GM18907 (cell line): Measurements from ENCODE around the gene SNX1.

Source experiments
- ATAC-seq: cut with Tn5 transposase; IDR thresholded peaks from one replicate; pipeline ENCODE4 v1.9.1; 2021; ENCODE audit warnings: mild to moderate bottlenecking, moderate library complexity; ENCODE audit not compliant: unreplicated experiment

Gene SNX1

DNA sequence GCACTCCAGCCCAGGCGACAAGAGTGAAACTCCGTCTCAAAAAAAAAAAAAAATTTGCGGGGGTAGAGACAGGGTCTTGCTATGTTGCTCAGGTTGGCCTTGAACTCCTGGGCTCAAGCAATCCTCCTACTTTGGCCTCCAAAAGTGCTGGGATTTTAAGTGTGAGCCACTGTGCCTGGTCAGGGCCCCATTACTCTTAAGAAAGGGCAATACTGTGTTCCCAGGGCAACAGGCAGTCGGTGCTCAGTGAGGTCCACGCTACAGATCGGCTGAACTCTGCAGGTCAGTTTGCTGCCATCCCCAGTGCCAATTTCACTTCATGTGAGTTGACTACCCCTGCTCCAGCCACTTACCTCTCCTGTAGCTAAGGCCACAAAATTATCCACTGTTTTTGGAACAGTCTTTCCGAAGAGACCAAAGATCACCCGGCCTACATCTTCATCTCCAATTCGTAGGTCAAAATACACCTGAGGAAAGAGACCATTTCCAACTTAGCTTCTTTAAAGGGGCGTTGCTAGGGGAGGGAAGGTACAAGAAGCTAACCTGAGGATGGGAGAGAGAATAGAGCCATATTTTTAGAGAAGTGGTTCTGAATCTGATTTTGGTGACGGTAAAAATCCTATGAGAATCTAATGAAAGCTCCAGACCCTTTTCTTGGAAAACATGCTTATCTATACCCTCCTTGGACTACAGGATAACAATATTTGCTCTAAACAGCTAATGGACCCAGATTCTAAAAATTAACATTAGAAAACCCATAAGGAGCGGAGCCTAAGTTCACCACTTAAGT is 66.1 kb downstream of the SNX1 start:
- ATAC-seq: no peak

GRCh38 chr15:64162478-64162868 is 66.7 kb downstream of the SNX1 start:
- peak; percentile 20 for ATAC-seq

DNA sequence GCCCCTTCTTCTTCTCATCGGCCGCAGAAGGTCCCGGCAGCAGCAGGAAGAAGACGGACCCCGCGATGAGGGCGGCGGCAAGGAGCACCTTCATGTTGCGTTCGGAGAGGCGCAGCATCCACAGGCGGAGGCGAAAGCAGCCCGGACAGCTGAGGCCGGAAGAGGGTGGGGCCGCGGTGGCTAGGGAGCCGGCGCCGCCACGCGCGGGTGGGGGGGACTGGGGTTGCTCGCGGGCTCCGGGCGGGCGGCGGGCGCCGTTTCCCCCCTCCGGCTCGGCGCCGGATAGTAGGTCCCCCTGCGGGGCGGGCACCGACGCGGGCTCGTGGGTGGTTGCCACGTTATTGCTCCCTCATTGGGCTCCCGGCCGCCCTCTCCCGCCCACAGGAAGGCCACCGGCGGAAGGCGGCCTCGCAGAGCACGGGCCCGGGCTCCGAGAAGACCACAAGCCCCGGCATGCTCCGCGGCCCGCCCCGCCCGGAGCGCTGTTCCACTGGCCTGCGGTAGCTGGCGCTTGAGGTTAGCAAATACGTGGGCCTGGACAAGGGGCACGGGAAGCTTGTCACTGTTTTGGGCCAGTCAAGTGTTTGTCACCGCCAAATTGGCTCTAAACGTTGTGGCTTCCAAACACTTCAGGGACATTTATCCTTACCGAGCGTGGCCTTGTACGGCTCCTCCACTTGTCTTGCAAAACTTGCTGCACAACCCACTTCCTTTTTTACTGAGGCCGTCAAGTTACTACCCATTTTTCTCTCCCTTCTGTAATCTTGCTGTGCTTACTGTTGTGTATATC is 67.3 kb downstream of the SNX1 start, which contains the start of gene PPIB:
Gene PPIB, minus strand, starts transcription at position 154 of the 790 bp plus-strand sequence. Its CDS starts 36 bp downstream, at position 118.
- peak; percentile 92 for ATAC-seq

DNA sequence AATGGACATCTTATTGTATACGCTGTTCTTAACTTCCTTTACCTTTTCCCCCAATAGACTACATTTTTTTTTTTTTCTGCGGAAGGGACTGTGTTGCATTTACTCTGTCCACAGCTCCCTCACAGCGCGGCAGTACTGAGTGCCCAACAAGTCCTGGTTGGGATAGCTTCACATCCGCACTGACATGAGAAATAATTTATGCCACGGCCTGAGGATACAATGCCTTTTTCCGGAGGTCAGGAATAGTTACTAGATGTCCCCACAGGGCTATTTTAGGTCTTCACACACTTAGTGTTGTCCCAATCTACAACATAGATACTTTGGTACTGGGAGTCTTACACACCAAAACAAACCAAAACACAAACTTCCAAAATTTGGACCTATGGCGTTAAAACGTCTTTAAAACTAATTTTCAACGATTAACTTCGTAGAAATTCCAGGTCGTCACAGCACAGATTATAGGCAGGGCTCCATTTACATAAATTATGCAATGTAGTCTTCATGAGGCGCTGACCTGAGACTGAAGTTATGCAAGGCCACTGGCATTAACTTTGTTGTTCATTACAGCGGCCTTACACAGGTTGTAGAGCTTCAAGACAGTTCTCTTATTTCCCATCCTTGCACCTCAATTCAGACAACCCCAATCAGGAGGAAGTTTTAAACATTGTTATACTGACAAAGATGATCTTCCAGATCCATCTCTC is 68.0 kb downstream of the SNX1 start:
- ATAC-seq: peak; percentile 15

DNA sequence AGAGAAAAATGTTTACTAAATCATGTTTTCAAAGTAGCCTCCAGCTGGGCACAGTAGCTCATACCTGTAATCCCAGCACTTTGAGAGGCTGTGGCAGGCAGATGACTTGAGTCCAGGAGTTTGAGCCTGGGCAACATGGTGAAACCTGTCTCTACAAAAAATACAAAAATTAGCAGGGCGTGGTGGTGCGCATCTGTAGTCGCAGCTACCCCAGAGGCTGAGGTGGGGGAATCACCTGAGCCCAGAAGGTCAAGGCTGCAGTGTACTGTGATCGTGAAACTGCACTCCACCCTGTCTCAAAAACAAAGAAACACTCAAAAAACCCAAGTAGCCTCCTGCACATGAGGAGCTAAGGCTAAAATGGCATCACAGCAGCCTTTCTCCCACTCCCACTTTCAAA is 68.7 kb downstream of the SNX1 start:
- no peak for ATAC-seq

DNA sequence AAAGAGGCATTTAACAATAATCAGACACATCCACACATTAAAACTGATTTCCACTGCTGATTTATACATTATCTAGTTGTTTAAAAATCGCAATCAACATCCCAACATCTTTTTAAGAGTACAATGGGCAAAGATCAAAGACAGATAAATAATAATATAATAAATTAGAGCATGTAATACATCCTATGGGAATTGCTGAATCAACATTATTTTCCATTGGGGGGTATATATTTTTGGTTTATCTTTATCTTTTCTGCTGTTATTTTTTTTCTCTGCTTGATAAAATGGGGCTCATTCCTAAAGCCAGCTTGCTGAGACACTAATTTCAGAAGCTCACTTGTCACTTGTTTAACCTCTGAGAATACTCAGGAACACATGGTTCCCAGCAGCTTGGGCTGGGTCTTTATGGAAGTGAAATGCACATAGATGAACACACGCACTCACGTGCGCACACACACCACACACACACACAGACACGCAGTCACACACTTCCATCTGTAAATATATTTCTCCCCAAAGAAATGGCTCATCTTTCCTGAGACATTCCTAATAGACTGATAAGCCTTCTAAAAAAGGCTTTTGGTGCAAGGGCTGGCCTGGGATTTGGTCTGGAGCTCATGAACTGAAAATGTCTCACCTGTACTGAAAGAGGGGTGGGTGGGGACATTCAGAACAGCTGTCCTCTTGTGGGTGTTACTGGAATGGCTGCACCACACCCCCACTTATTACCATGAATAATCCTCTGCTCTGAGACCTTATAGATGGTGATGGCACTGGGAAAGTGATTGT is 70.5 kb downstream of the SNX1 start:
- no peak for ATAC-seq

- ATAC-seq: peak; percentile 74
Observed at GRCh38 chr15:64180235-64180824, 84.5 kb downstream of the SNX1 start.

DNA sequence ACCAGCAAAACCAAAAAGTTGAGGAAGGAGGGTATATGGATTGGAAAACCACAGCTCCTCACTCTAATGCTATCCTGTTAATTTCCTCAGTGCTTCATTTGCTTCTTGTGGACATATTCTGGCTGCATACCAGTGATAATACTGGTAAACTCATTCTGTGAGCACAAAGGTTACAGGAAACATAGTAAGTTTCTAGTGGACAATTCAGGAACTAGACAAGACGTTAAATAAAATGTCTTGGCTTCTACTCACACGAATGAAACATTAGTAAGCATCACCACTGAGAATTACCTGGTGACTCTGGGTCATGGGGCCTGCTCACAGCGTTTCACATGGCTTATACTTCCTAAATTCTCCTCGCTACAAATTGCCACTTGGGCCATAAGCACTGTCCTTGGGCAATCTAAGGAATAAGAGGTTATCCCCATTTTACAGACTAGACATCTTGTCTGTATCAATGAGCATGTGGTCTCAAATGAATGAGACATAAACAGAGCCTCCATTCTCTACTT is 87.1 kb downstream of the SNX1 start:
- ATAC-seq: no peak

DNA sequence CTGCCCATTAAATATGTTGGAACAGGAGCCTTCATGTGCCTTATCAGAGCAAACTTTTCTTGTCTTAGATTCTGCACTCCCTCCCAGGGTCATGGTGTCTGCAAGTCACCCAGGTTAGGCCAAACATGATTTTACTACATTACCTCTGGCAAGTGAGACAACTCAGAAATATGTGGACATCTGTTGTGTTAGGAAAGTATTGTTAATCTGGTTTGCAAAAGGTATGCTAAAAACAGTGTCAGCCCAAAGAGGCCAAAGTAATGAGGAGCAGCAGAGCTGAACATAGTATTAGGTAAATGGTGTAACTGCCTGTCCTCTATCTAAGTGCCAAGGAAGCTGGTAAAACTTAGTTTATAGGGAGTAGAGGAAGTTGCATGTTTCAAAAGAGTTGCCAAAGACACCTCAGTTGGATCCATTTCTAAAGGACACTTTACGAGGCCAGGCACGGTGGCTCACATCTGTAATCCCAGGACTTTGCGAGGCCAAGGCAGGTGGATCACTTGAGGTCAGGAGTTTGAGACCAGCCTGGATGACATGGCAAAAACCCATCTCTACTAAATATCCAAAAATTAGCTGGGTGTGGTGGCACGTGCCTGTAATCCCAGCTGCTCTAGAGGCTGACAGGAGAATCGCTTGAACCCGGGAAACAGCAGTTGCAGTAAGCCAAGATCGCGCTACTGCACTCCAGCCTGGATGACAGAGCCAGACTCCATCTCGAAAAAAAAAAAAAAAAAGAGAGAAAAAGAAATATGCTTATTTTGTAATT is 89.5 kb downstream of the SNX1 start:
- ATAC-seq: no peak

- ATAC-seq: no peak
Observed at GRCh38 chr15:64187396-64188191, 91.8 kb downstream of the SNX1 start.
